Liver (tissue), 9 donors: Measurements from ENCODE around the gene KCNMB1. TPM values are rescaled to one million over a fixed set of nuclear protein-coding genes. Genes with fewer than 3 reads are reported as not detected.

Source experiments
- DNase-seq: peaks from one replicate; pipeline ENCODE4 v3.0.0-alpha.2; 2017; ENCODE audit warnings: low spot score
- H3K27ac ChIP-seq, 2 donors: one replicate each; pipeline ENCODE4 v1.7.0; 2013; ENCODE audit warnings: inconsistent platforms in 2 of 2, low read length in 2 of 2, control low read depth in 1 of 2, low read depth in 1 of 2, mild to moderate bottlenecking in 1 of 2
- H3K27me3 ChIP-seq, 4 donors: one replicate each; pipeline versions ENCODE4 v1.6.1 to v1.7.0; 2013; ENCODE audit warnings: low read length in 3 of 4, inconsistent platforms in 1 of 4, mild to moderate bottlenecking in 1 of 4, moderate library complexity in 1 of 4; ENCODE audit not compliant: control insufficient read depth in 4 of 4, insufficient read depth in 4 of 4
- H3K36me3 ChIP-seq, 4 donors: one replicate each; pipeline versions ENCODE4 v1.6.1 to v1.7.0; 2013; ENCODE audit warnings: low read length in 3 of 4, mild to moderate bottlenecking in 3 of 4, low read depth in 1 of 4, moderate library complexity in 1 of 4; ENCODE audit not compliant: control insufficient read depth in 4 of 4, insufficient read depth in 3 of 4
- H3K4me1 ChIP-seq, 4 donors: one replicate each; pipeline versions ENCODE4 v1.6.1 to v1.7.0; 2013; ENCODE audit warnings: low read length in 3 of 4, mild to moderate bottlenecking in 3 of 4, moderate library complexity in 1 of 4; ENCODE audit not compliant: control insufficient read depth in 4 of 4, insufficient read depth in 4 of 4
- H3K4me3 ChIP-seq, 3 donors: one replicate each; pipeline versions ENCODE4 v1.6.1 to v1.7.0; 2013; ENCODE audit warnings: low read length in 3 of 3, control low read depth in 1 of 3, low read depth in 1 of 3, mild to moderate bottlenecking in 1 of 3
- H3K9ac ChIP-seq, 2 donors: one replicate each; pipeline ENCODE4 v1.7.0; 2013; ENCODE audit warnings: low read length in 2 of 2, mild to moderate bottlenecking in 2 of 2, moderate library complexity in 2 of 2, control low read depth in 1 of 2, low read depth in 1 of 2
- H3K9me3 ChIP-seq, 4 donors: one replicate each; pipeline versions ENCODE4 v1.6.1 to v1.7.0; 2013; ENCODE audit warnings: low read length in 3 of 4; ENCODE audit not compliant: control insufficient read depth in 4 of 4
- EGR1 ChIP-seq, 2 donors: IDR thresholded peaks; 2 replicates each; pipeline ENCODE4 v1.6.1; 2016 to 2018; ENCODE audit warnings: antibody characterized with exemption in 2 of 2, low read depth in 2 of 2
- FOXA1 ChIP-seq: IDR thresholded peaks from 2 replicates; pipeline ENCODE4 v1.6.1; 2016; ENCODE audit warnings: antibody characterized with exemption
- FOXA2 ChIP-seq: IDR thresholded peaks from 2 replicates; pipeline ENCODE4 v1.6.1; 2016; ENCODE audit warnings: antibody characterized with exemption
- GABPA ChIP-seq, 2 donors: IDR thresholded peaks in 1 of 2; conservative IDR thresholded peaks in 1 of 2; 2 replicates each; pipeline ENCODE4 v1.6.1; 2016; ENCODE audit warnings: antibody characterized with exemption in 2 of 2, mild to moderate bottlenecking in 1 of 2, moderate library complexity in 1 of 2
- HNF4A ChIP-seq, 2 donors: conservative IDR thresholded peaks; 2 replicates each; pipeline ENCODE4 v1.6.1; 2016; ENCODE audit warnings: antibody characterized with exemption in 2 of 2, mild to moderate bottlenecking in 2 of 2
- HNF4G ChIP-seq: IDR thresholded peaks from 2 replicates; pipeline ENCODE4 v1.6.1; 2016; ENCODE audit warnings: antibody characterized with exemption
- JUND ChIP-seq, 2 donors: IDR thresholded peaks; 2 replicates each; pipeline ENCODE4 v1.6.1; 2016; ENCODE audit warnings: antibody characterized with exemption in 2 of 2
- NR2F2 ChIP-seq: IDR thresholded peaks from 2 replicates; pipeline ENCODE4 v1.6.1; 2016; ENCODE audit warnings: antibody characterized with exemption
- RAD21 ChIP-seq, 2 donors: IDR thresholded peaks; 2 replicates each; pipeline ENCODE4 v1.6.1; 2016; ENCODE audit warnings: antibody characterized with exemption in 2 of 2, mild to moderate bottlenecking in 2 of 2
- RXRA ChIP-seq, 2 donors: IDR thresholded peaks; 2 replicates each; pipeline ENCODE4 v1.6.1; 2017 to 2018; ENCODE audit warnings: antibody characterized with exemption in 2 of 2, mild to moderate bottlenecking in 1 of 2
- SP1 ChIP-seq: IDR thresholded peaks from 2 replicates; pipeline ENCODE4 v1.6.1; 2018; ENCODE audit warnings: antibody characterized with exemption, mild to moderate bottlenecking
- TAF1 ChIP-seq: conservative IDR thresholded peaks from 2 replicates; pipeline ENCODE4 v1.6.1; 2016; ENCODE audit warnings: antibody characterized with exemption, mild to moderate bottlenecking
- YY1 ChIP-seq: IDR thresholded peaks from 2 replicates; pipeline ENCODE4 v1.6.1; 2016; ENCODE audit warnings: antibody characterized with exemption, mild to moderate bottlenecking
- WGBS: extraction: QIAGEN DNeasy Blood & Tissue Kit; methylation state at CpG from one replicate; pipeline ENCODE4 v1.1.7; 2013; 5-methylcytosine and 5-hydroxymethylcytosine counted together
- polyA plus RNA-seq, 2 donors: library from polyadenylated mRNA; stranded (reverse) in 1 of 2; unstranded in 1 of 2; fragments of 200-250 nt in 1 of 2; fragments of >200 nt in 1 of 2; fragmentation: Nextera tagmentation in 1 of 2; extraction: Ambion mirVana in 1 of 2; gene quantifications; one replicate each; pipeline versions ENCODE4 v1.2.1 to v1.2.3, GENCODE V29; 2013 to 2015
- total RNA-seq, 2 donors: library from RNA; depleted of rRNA; stranded (reverse); fragments of >200 nt; gene quantifications; one replicate each; pipeline ENCODE4 v1.2.3, GENCODE V29; 2014
- TF ChIP-seq, protein P1 (sequence below): fragments of 150-350 bp; IDR thresholded peaks from 2 replicates; pipeline ENCODE4 v1.5.1; 2017; ENCODE audit warnings: improper control_type of control experiment, low read depth, low read length; ENCODE audit not compliant: missing input control
- TF ChIP-seq, protein P2 (sequence below): IDR thresholded peaks from 2 replicates; pipeline ENCODE4 v1.6.1; 2016; ENCODE audit warnings: antibody characterized with exemption, mild to moderate bottlenecking
- TF ChIP-seq, protein P3 (sequence below): IDR thresholded peaks from 2 replicates; pipeline ENCODE4 v1.6.1; 2016; ENCODE audit warnings: antibody characterized with exemption
- TF ChIP-seq, protein P4 (sequence below): IDR thresholded peaks from 2 replicates; pipeline ENCODE4 v1.6.1; 2016; ENCODE audit warnings: antibody characterized with exemption
- TF ChIP-seq, protein P5 (sequence below): IDR thresholded peaks from 2 replicates; pipeline ENCODE4 v1.6.1; 2016; ENCODE audit warnings: antibody characterized with exemption
- donor health status: healthy.
- donor health status: healthy.
- donor health status: healthy.
- donor health status: healthy.
- donor health status: healthy.

Gene KCNMB1
- total and polyA plus RNA-seq, 4 donors, result 0.04 to 0.31 (median 0.20) TPM

DNA sequence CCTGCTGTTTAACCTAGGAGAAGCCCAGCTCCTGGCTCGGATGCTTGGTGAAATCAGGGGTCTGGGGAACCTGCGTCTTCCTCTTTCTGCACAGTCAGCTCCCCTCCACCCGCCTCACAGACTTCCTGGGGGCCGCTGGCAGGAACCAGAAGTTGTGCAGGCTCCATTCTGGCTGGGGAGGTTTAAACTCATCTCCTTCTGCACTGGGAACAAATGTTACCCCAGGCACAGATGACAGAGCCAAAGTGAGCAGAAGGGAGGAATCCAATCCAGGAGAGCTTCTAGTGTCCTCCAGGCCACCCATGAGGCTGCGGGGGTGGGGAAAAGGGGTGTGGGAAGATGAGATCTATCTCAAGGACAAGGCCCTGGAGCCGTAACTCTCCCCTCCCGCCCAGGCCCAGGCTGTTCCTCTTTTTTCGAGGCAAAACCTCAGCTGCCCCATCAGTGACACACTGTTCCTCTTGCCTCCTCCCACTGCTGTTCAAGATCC, 31.2 kb downstream of the KCNMB1 start:
- Histone ChIP-seq H3K27ac (no peak overlapping the region), H3K27me3 (peaks cover 0 to 13% (median 0%) of the 10 kb centered on the region in 4 donors), H3K36me3 (no peaks in the 10 kb centered on the region), H3K4me3 (no peak overlapping the region), H3K4me1 (peaks cover 2 to 13% (median 11%) of the 10 kb centered on the region in 4 donors), H3K9me3 (no peaks in the 10 kb centered on the region), H3K9ac (no peak overlapping the region)
- DNase-seq, result no peak
- WGBS, result 73% methylated on average over 8 of the region's 8 CpGs
- no peak for TF ChIP-seq SP1
- TF ChIP-seq, protein P1, sequence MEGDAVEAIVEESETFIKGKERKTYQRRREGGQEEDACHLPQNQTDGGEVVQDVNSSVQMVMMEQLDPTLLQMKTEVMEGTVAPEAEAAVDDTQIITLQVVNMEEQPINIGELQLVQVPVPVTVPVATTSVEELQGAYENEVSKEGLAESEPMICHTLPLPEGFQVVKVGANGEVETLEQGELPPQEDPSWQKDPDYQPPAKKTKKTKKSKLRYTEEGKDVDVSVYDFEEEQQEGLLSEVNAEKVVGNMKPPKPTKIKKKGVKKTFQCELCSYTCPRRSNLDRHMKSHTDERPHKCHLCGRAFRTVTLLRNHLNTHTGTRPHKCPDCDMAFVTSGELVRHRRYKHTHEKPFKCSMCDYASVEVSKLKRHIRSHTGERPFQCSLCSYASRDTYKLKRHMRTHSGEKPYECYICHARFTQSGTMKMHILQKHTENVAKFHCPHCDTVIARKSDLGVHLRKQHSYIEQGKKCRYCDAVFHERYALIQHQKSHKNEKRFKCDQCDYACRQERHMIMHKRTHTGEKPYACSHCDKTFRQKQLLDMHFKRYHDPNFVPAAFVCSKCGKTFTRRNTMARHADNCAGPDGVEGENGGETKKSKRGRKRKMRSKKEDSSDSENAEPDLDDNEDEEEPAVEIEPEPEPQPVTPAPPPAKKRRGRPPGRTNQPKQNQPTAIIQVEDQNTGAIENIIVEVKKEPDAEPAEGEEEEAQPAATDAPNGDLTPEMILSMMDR, result no peak
- no peak for TF ChIP-seq HNF4A (conservative IDR thresholded peaks at IDR 0.05)
- no peak for TF ChIP-seq EGR1 (IDR thresholded peaks at IDR 0.05; ENCODE audit: low read depth in 2 of 2)
- TF ChIP-seq, protein P2, sequence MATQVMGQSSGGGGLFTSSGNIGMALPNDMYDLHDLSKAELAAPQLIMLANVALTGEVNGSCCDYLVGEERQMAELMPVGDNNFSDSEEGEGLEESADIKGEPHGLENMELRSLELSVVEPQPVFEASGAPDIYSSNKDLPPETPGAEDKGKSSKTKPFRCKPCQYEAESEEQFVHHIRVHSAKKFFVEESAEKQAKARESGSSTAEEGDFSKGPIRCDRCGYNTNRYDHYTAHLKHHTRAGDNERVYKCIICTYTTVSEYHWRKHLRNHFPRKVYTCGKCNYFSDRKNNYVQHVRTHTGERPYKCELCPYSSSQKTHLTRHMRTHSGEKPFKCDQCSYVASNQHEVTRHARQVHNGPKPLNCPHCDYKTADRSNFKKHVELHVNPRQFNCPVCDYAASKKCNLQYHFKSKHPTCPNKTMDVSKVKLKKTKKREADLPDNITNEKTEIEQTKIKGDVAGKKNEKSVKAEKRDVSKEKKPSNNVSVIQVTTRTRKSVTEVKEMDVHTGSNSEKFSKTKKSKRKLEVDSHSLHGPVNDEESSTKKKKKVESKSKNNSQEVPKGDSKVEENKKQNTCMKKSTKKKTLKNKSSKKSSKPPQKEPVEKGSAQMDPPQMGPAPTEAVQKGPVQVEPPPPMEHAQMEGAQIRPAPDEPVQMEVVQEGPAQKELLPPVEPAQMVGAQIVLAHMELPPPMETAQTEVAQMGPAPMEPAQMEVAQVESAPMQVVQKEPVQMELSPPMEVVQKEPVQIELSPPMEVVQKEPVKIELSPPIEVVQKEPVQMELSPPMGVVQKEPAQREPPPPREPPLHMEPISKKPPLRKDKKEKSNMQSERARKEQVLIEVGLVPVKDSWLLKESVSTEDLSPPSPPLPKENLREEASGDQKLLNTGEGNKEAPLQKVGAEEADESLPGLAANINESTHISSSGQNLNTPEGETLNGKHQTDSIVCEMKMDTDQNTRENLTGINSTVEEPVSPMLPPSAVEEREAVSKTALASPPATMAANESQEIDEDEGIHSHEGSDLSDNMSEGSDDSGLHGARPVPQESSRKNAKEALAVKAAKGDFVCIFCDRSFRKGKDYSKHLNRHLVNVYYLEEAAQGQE, result no peak
- TF ChIP-seq HNF4G, result no peak
- TF ChIP-seq TAF1, result no peak
- TF ChIP-seq YY1, result no peak
- no peak for TF ChIP-seq RAD21 (IDR thresholded peaks at IDR 0.05)
- TF ChIP-seq FOXA2, result no peak
- TF ChIP-seq, protein P3, sequence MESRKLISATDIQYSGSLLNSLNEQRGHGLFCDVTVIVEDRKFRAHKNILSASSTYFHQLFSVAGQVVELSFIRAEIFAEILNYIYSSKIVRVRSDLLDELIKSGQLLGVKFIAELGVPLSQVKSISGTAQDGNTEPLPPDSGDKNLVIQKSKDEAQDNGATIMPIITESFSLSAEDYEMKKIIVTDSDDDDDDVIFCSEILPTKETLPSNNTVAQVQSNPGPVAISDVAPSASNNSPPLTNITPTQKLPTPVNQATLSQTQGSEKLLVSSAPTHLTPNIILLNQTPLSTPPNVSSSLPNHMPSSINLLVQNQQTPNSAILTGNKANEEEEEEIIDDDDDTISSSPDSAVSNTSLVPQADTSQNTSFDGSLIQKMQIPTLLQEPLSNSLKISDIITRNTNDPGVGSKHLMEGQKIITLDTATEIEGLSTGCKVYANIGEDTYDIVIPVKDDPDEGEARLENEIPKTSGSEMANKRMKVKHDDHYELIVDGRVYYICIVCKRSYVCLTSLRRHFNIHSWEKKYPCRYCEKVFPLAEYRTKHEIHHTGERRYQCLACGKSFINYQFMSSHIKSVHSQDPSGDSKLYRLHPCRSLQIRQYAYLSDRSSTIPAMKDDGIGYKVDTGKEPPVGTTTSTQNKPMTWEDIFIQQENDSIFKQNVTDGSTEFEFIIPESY, result no peak
- TF ChIP-seq, protein P4, sequence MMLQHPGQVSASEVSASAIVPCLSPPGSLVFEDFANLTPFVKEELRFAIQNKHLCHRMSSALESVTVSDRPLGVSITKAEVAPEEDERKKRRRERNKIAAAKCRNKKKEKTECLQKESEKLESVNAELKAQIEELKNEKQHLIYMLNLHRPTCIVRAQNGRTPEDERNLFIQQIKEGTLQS, result no peak
- no peak for TF ChIP-seq JUND (IDR thresholded peaks at IDR 0.05)
- no peak for TF ChIP-seq GABPA (IDR thresholded peaks at IDR 0.05 in 1 of 2, conservative IDR thresholded peaks at IDR 0.05 in 1 of 2)
- no peak for TF ChIP-seq NR2F2
- TF ChIP-seq, protein P5, sequence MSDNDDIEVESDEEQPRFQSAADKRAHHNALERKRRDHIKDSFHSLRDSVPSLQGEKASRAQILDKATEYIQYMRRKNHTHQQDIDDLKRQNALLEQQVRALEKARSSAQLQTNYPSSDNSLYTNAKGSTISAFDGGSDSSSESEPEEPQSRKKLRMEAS, result no peak
- TF ChIP-seq RXRA (IDR thresholded peaks at IDR 0.05), result no peak
- no peak for TF ChIP-seq FOXA1
